ENCODE data around the gene GPC1.

DNA sequence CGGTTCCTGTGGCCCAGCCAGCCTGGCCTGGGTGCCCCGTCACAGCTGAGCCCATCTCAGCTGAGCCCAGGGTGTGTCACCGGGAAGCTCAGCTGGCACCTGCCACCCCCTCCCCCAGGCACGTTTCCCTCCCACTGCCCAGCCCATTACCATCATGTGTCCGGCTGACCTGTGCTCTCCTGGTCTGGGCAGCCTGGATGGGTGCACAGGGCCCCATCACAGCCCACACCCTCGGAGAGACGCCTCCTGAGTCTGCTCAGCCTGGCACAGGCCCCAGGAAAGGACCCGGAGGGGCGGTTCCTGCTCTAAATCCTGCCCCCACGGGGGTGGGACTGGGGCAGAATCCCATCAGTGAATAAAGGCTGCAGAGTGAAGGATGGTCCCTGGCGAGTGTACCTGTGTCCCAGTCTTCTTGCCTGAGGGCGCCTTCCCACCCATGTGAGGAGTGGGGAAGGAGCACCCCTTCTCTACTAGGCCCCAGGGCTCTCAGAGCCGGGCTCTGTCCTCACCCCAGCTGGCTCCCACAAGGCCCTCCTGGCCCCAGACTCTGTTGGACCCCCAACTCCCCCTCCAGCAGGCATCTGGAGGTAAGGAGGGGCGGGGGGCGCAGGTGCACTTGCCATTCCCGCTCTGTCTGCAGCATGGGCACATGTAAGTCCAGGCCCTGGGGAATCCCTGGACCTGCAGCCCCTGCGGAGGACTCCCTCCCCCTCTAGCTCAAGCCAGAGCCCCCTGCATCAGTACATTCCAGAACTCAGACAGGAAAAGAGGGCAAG is 21.2 kb downstream of the GPC1 start:
- TF ChIP-seq, protein P1, sequence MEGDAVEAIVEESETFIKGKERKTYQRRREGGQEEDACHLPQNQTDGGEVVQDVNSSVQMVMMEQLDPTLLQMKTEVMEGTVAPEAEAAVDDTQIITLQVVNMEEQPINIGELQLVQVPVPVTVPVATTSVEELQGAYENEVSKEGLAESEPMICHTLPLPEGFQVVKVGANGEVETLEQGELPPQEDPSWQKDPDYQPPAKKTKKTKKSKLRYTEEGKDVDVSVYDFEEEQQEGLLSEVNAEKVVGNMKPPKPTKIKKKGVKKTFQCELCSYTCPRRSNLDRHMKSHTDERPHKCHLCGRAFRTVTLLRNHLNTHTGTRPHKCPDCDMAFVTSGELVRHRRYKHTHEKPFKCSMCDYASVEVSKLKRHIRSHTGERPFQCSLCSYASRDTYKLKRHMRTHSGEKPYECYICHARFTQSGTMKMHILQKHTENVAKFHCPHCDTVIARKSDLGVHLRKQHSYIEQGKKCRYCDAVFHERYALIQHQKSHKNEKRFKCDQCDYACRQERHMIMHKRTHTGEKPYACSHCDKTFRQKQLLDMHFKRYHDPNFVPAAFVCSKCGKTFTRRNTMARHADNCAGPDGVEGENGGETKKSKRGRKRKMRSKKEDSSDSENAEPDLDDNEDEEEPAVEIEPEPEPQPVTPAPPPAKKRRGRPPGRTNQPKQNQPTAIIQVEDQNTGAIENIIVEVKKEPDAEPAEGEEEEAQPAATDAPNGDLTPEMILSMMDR (conservative IDR thresholded peaks at IDR 0.05), result no peak
- TF ChIP-seq ZFX (IDR thresholded peaks at IDR 0.05), result no peak

Measured in C4-2B (cell line).